CD14-positive monocyte (primary cell): Measurements from ENCODE around the gene SLC16A7. TPM values are rescaled to one million over a fixed set of nuclear protein-coding genes. Genes with fewer than 3 reads are reported as not detected.

ENCODE experiments used
- DNase-seq, 3 donors: peaks; one replicate each; pipeline ENCODE4 v3.0.0-alpha.2; 2011 to 2022
- H2AFZ ChIP-seq: 2 replicates; pipeline ENCODE4 v1.6.0; 2012; ENCODE audit warnings: mild to moderate bottlenecking, low read depth, low read length, inconsistent platforms; ENCODE audit not compliant: insufficient read depth, poor library complexity, severe bottlenecking
- H3K27ac ChIP-seq, 2 donors: 1 replicate in 1 of 2; 2 replicates in 1 of 2; pipeline ENCODE4 v1.5.1; 2012 to 2013; ENCODE audit warnings: low read length in 2 of 2, control low read depth in 1 of 2, inconsistent platforms in 1 of 2, low read depth in 1 of 2, mild to moderate bottlenecking in 1 of 2
- H3K27me3 ChIP-seq, 2 donors: one replicate each; pipeline versions ENCODE4 v1.6.0 to v1.6.1; 2011 to 2013; ENCODE audit warnings: low read length in 2 of 2; ENCODE audit not compliant: control insufficient read depth in 2 of 2, insufficient read depth in 2 of 2
- H3K36me3 ChIP-seq, 2 donors: replicated peaks in 1 of 2; 1 replicate in 1 of 2; 2 replicates in 1 of 2; pipeline versions ENCODE4 v1.5.1 to v1.6.1; 2012 to 2013; ENCODE audit warnings: low read length in 2 of 2, control low read depth in 1 of 2, inconsistent platforms in 1 of 2, mild to moderate bottlenecking in 1 of 2; ENCODE audit not compliant: insufficient read depth in 2 of 2, control insufficient read depth in 1 of 2
- H3K4me1 ChIP-seq, 2 donors: 1 replicate in 1 of 2; 2 replicates in 1 of 2; pipeline versions ENCODE4 v1.5.1 to v1.6.1; 2012 to 2013; ENCODE audit warnings: low read length in 2 of 2, control low read depth in 1 of 2, inconsistent platforms in 1 of 2, mild to moderate bottlenecking in 1 of 2, moderate library complexity in 1 of 2; ENCODE audit not compliant: insufficient read depth in 2 of 2, control insufficient read depth in 1 of 2
- H3K4me2 ChIP-seq: replicated peaks from 2 replicates; pipeline ENCODE3; 2012; ENCODE audit warnings: low read length, moderate library complexity, mild to moderate bottlenecking; ENCODE audit not compliant: poor library complexity, severe bottlenecking; ENCODE audit errors: extremely low read depth
- H3K4me3 ChIP-seq, 3 experiments: fragments of 200-600 bp in 1 of 3; sonication (generic) in 1 of 3; replicated peaks in 1 of 3; 1 replicate in 2 of 3; 2 replicates in 1 of 3; pipeline ENCODE4 v1.5.1; 2011 to 2013; ENCODE audit warnings: low read length in 3 of 3, mild to moderate bottlenecking in 3 of 3, control low read depth in 2 of 3, low read depth in 2 of 3, inconsistent platforms in 1 of 3, moderate library complexity in 1 of 3
- H3K79me2 ChIP-seq: 2 replicates; pipeline ENCODE4 v1.6.0; 2012; ENCODE audit warnings: mild to moderate bottlenecking, control low read depth, inconsistent platforms, low read length, moderate library complexity; ENCODE audit not compliant: insufficient read depth
- H3K9ac ChIP-seq: 2 replicates; pipeline ENCODE4 v1.6.0; 2017; ENCODE audit warnings: low read length, mild to moderate bottlenecking; ENCODE audit not compliant: insufficient read depth, poor library complexity, severe bottlenecking
- H3K9me3 ChIP-seq, 2 donors: replicated peaks in 1 of 2; 1 replicate in 1 of 2; 2 replicates in 1 of 2; pipeline versions ENCODE4 v1.5.1 to v1.6.1; 2012 to 2013; ENCODE audit warnings: low read length in 2 of 2, control low read depth in 1 of 2; ENCODE audit not compliant: control insufficient read depth in 1 of 2, insufficient read depth in 1 of 2
- H4K20me1 ChIP-seq: 2 replicates; pipeline ENCODE4 v1.6.0; 2012; ENCODE audit warnings: mild to moderate bottlenecking, low read length, control low read depth, moderate library complexity; ENCODE audit not compliant: insufficient read depth
- H3K27ac Mint-ChIP-seq, 7 donors: one replicate each; pipeline ENCODE4 v1.8.0; 2020; ENCODE audit warnings: mild to moderate bottlenecking in 7 of 7, mixed read lengths in 7 of 7, moderate library complexity in 6 of 7, inconsistent platforms in 2 of 7
- H3K27me3 Mint-ChIP-seq, 3 donors: one replicate each; pipeline ENCODE4 v1.8.0; 2021 to 2022; ENCODE audit warnings: low read depth in 3 of 3, mild to moderate bottlenecking in 3 of 3, mixed read lengths in 3 of 3, moderate library complexity in 3 of 3, inconsistent platforms in 1 of 3
- H3K36me3 Mint-ChIP-seq, 2 donors: one replicate each; pipeline ENCODE4 v1.8.0; 2020; ENCODE audit warnings: mixed read lengths in 2 of 2, inconsistent platforms in 1 of 2, mild to moderate bottlenecking in 1 of 2
- H3K4me1 Mint-ChIP-seq: one replicate; pipeline ENCODE4 v1.8.0; 2020; ENCODE audit warnings: mild to moderate bottlenecking, mixed read lengths
- H3K4me3 Mint-ChIP-seq, 2 donors: one replicate each; pipeline ENCODE4 v1.8.0; 2020; ENCODE audit warnings: mild to moderate bottlenecking in 2 of 2, mixed read lengths in 2 of 2, moderate library complexity in 1 of 2
- H3K9me3 Mint-ChIP-seq, 7 donors: one replicate each; pipeline ENCODE4 v1.8.0; 2020 to 2022; ENCODE audit warnings: mixed read lengths in 7 of 7, mild to moderate bottlenecking in 6 of 7, moderate library complexity in 6 of 7, inconsistent platforms in 2 of 7
- WGBS: methylation state at CpG from one replicate; pipeline ENCODE4 v1.1.5; 2013; ENCODE audit warnings: missing lambda C conversion rate; ENCODE audit not compliant: insufficient coverage; 5-methylcytosine and 5-hydroxymethylcytosine counted together
- intact Hi-C, 2 donors: fragments of 100-400 bp; cut with micrococcal nuclease; formaldehyde crosslinking; loops; one replicate each; pipeline versions ENCODE4 v1.15.0 to v1.15.1; 2023
- polyA plus RNA-seq, 3 donors: library from polyadenylated mRNA; depleted of rRNA in 1 of 3; unstranded in 2 of 3; stranded (reverse) in 1 of 3; fragments of 300-500 nt in 2 of 3; fragments of >200 nt in 1 of 3; fragmentation: Illumina TruSeq in 2 of 3; gene quantifications; 1 replicate in 2 of 3; 2 replicates in 1 of 3; pipeline ENCODE4 v1.2.3, GENCODE V29; 2012 to 2021
- TF ChIP-seq, protein P1 (sequence below): fragments of 200-600 bp; IDR thresholded peaks from one replicate; pipeline ENCODE4 v1.8.0; 2022; ENCODE audit warnings: antibody characterized with exemption, mild to moderate bottlenecking

The SLC16A7 gene
- polyA plus RNA-seq, 3 donors: 6.9 to 16.9 (median 11.8) TPM

- DNase-seq: peak in 1 of 3 donors; percentile 30
Observed at GRCh38 chr12:59594943-59595500, 807 bp upstream of the SLC16A7 start.

DNA sequence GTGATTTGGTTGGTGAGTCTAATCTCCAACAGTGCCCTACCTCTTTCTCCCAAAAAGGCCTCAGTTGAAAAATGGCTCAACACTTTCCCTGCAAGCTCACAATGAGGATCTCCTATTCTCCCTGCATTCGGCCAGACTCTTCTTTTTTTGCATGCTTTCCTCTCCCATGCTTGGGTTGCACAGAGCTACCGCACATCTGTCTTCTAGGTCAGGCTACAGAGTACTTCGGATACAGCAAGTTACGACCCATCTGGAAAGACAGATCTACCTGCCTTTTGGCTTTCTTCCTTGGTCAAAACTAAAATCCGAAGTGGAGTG is 305 bp upstream of the SLC16A7 start:
- H3K4me1 Mint-ChIP-seq: peaks cover 44% of the 10 kb centered on the region
- H3K79me2 ChIP-seq: peaks cover 9% of the 10 kb centered on the region
- no peaks in the 10 kb centered on the region for H3K36me3 ChIP-seq
- peaks cover 46 to 55% of the 10 kb centered on the region in 2 donors for H3K4me1 ChIP-seq
- H3K27me3 Mint-ChIP-seq: peaks cover 0 to 1% (median 0%) of the 10 kb centered on the region in 3 donors
- intact Hi-C loops: loop anchor here (5.0 kb wide), 1 partner anchor 102 kb away; no protein-coding TSS in a partner anchor
- H3K9me3 Mint-ChIP-seq: peaks cover 0 to 2% (median 0%) of the 10 kb centered on the region in 7 donors
- H3K4me3 ChIP-seq: peak overlapping the region; percentile 64 to 98 (median 91)
- TF ChIP-seq, protein P1, sequence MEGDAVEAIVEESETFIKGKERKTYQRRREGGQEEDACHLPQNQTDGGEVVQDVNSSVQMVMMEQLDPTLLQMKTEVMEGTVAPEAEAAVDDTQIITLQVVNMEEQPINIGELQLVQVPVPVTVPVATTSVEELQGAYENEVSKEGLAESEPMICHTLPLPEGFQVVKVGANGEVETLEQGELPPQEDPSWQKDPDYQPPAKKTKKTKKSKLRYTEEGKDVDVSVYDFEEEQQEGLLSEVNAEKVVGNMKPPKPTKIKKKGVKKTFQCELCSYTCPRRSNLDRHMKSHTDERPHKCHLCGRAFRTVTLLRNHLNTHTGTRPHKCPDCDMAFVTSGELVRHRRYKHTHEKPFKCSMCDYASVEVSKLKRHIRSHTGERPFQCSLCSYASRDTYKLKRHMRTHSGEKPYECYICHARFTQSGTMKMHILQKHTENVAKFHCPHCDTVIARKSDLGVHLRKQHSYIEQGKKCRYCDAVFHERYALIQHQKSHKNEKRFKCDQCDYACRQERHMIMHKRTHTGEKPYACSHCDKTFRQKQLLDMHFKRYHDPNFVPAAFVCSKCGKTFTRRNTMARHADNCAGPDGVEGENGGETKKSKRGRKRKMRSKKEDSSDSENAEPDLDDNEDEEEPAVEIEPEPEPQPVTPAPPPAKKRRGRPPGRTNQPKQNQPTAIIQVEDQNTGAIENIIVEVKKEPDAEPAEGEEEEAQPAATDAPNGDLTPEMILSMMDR: no peak
- peak overlapping the region; percentile 4 to 97 (median 90) for H3K27ac Mint-ChIP-seq
- WGBS: 0% methylated on average over 5 of the region's 5 CpGs
- H3K9me3 ChIP-seq: no peaks in the 10 kb centered on the region
- no peak for DNase-seq
- peak overlapping the region; percentile 95 for H3K4me2 ChIP-seq
- peak overlapping the region; percentile 93 to 95 for H3K27ac ChIP-seq
- H3K27me3 ChIP-seq: no peaks in the 10 kb centered on the region
- peaks cover 0 to 11% of the 10 kb centered on the region in 2 donors for H3K36me3 Mint-ChIP-seq
- H3K4me3 Mint-ChIP-seq: peak overlapping the region; percentile 92 to 96
- no peaks in the 10 kb centered on the region for H4K20me1 ChIP-seq
- H3K9ac ChIP-seq: peak overlapping the region; percentile 87
- peak overlapping the region; percentile 82 for H2AFZ ChIP-seq

More at GRCh38 chr12:59594943-59595500, 807 bp upstream of the SLC16A7 start:
- no peaks in the 10 kb centered on the region for H3K9me3 ChIP-seq
- WGBS: no CpG with 5 or more reads among the region's 4 CpGs
- peak overlapping the region; percentile 82 for H2AFZ ChIP-seq
- H3K4me1 Mint-ChIP-seq: peaks cover 39% of the 10 kb centered on the region
- no peaks in the 10 kb centered on the region for H3K27me3 ChIP-seq
- H3K79me2 ChIP-seq: peaks cover 9% of the 10 kb centered on the region
- intact Hi-C loops: loop anchor here (5.0 kb wide), 1 partner anchor 102 kb away; no protein-coding TSS in a partner anchor
- peak overlapping the region; percentile 87 for H3K9ac ChIP-seq
- H4K20me1 ChIP-seq: no peaks in the 10 kb centered on the region
- TF ChIP-seq, protein P1: no peak
- no peaks in the 10 kb centered on the region for H3K36me3 ChIP-seq
- H3K27ac Mint-ChIP-seq: peak overlapping the region in 5 of 7 donors; percentile 33 to 97 (median 90)
- H3K4me3 Mint-ChIP-seq: peak overlapping the region; percentile 92 to 96
- peaks cover 0 to 2% (median 0%) of the 10 kb centered on the region in 7 donors for H3K9me3 Mint-ChIP-seq
- peaks cover 41 to 50% of the 10 kb centered on the region in 2 donors for H3K4me1 ChIP-seq
- H3K36me3 Mint-ChIP-seq: peaks cover 0 to 8% of the 10 kb centered on the region in 2 donors
- peak overlapping the region; percentile 95 for H3K4me2 ChIP-seq
- H3K4me3 ChIP-seq: peak overlapping the region; percentile 64 to 98 (median 91)
- H3K27me3 Mint-ChIP-seq: peaks cover 0 to 1% (median 0%) of the 10 kb centered on the region in 3 donors
- peak overlapping the region in 1 of 2 donors; percentile 93 for H3K27ac ChIP-seq
